Muscle of arm (tissue), 12 donors: ENCODE data around the gene GGTLC1. TPM values are rescaled to one million over a fixed set of nuclear protein-coding genes. Genes with fewer than 3 reads are reported as not detected.

ENCODE experiments used
- DNase-seq: peaks from one replicate; pipeline ENCODE4 v3.0.0-alpha.2; 2013
- polyA plus RNA-seq, 12 donors: library from polyadenylated mRNA; unstranded; fragments of 120-200 nt; gene quantifications; one replicate each; pipeline ENCODE4 v1.2.1, GENCODE V29; 2013; ENCODE audit not compliant: insufficient read length in 12 of 12

Gene GGTLC1
- polyA plus RNA-seq, 12 donors = not detected

- DNase-seq = no peak
These were observed 21.5 kb downstream of the GGTLC1 start for GRCh38 chr20:23966927-23967615.

GRCh38 chr20:23966298-23966697 is 22.3 kb downstream of the GGTLC1 start:
- no peak for DNase-seq

GRCh38 chr20:23963941-23964340 is 24.6 kb downstream of the GGTLC1 start:
- no peak for DNase-seq

- DNase-seq = no peak
These were observed 26.3 kb downstream of the GGTLC1 start for GRCh38 chr20:23962272-23962671.

DNA sequence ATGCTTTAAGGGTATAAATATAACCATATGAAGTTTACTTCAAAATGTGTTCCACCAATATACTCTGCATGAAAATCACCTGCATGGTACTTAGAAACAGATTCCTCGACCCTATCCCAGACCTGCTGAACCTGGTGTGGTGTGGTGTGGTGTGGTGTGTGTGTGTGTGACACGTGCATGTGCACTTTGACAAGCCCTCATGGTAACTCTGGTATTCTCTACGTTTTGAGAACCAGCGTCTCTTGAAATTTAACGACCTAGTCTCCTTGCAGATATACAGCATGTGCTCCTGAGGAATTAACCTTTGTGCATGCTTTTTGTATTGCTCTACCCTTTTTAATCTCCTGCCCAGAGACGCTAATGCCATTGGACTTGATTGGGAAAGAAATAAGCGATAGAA is 29.5 kb downstream of the GGTLC1 start:
- no peak for DNase-seq

DNA sequence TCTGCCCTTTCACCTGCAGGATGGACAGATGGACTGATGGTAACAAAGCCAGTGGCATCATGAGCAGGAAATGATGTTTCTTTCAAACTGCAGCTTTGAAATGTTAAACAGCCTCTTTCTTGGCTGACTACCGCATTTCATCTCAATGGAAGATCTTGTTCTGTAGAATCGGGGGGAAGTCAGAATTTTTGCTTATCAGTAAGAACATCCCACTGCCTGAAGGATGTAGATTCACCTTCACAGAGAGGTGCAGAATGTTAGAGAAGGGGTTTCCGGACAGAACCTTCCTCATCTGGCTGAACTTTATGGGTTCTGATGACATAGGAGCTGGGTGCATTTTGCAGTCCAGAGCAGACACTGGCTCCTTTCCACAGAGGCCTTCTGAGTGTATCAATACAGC is 32.7 kb downstream of the GGTLC1 start:
- DNase-seq = no peak

GRCh38 chr20:23954008-23954745 is 34.4 kb downstream of the GGTLC1 start:
- no peak for DNase-seq

- no peak for DNase-seq
These were observed 42.4 kb downstream of the GGTLC1 start for GRCh38 chr20:23946206-23946605.

- DNase-seq = no peak
These were observed 45.3 kb downstream of the GGTLC1 start for GRCh38 chr20:23943304-23943703.

- no peak for DNase-seq
These were observed 48.9 kb downstream of the GGTLC1 start for GRCh38 chr20:23939641-23940040.

DNA sequence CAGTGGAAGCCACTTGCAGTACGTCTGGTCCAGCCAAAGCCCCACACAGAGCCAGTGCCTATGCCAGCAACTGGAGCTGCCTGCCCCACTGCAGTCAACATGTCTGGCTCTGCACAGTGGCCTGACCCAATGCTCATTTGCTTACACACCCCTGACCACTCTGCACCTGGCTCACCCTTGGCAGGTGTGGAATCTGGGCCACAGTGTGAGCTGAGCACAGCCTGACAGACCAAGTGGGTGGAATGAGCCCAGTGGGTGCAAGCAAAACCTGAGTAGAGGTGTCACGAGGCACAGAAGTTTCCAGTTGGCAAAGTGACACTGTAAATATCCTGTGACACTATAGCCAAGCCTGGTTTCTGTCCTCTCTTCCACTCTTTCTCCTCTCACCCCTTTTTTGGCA is 49.5 kb downstream of the GGTLC1 start:
- no peak for DNase-seq

DNA sequence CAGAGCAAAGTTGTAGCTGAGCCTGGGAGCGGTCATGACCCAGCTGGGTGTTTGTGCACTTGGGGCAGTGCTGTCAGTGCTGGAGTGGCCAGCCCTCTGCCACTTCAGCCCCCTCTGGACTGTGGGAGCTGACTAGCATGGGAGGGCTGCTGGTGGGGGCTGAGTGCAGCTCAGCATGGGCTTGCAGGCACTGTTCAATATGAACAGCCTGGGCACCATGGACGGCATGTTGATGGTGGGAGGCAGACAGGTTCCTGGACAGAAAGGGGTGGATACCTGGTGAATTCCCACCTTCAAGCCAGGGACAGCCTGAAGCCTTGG is 50.5 kb downstream of the GGTLC1 start:
- DNase-seq = no peak

DNA sequence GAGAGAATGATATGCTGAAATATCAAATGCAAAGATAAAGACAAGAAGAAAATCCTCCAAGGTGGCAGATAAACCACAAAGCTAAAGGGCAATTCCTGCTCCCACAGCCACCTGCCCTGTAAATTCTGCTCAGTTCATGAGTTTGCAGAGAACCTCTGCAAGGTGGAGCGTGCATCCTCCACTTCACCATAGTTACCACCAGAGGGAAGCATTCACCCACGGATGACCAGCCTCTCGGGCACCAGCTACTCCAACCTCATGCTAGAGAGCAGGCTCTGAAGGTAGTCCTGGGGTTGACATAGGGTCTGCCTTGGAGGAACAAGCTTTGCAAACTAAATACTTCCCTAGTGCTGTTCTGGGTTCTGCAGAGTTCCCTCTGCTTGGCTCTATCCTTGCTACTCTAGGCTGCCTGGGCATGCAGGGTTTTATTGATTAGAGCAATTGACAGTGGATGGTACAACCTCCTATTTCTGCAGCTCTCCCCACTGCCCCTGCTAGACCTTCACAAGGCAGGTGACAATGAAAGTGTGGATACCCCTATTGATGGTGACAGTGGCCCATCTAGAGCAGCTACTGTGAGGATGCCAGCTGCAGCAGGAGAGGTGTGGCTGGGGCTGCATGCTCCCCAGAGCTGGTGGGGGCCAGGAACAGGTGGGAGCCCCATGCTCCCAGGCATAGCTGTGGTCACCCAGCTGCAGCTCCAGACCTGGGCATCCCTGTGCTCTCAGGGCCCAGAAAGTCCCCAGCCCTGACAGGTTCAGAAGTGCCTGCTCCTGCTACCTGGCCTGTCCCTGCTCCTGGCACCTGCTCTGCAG is 51.1 kb downstream of the GGTLC1 start:
- peak; percentile 47 for DNase-seq

Other genes with a start within 250 kb of the GGTLC1 start
- gene CST1, start 237.8 kb downstream of the GGTLC1 start, polyA plus RNA-seq = not detected
- gene CST2, start 162.1 kb downstream of the GGTLC1 start, polyA plus RNA-seq = not detected
- not detected for gene CST5, start 109.0 kb downstream of the GGTLC1 start, polyA plus RNA-seq